Panc1 (cell line): Measurements from ENCODE around the gene AHDC1. TPM values are rescaled to one million over a fixed set of nuclear protein-coding genes. Genes with fewer than 3 reads are reported as not detected.

ENCODE experiments used
- ATAC-seq: fragments of 200-7000 bp; cut with Tn5 transposase; 2 replicates; pipeline ENCODE4 v1.9.1; 2020; ENCODE audit warnings: mild to moderate bottlenecking, moderate library complexity
- BruUV-seq: library from RNA; stranded (reverse); fragments of 400-500 nt; replicated peaks from 2 replicates; lab custom pipeline; 2021; lab: Mats Ljungman, UMichigan
- CTCF ChIA-PET: fragments of 300-600 bp; sonication (Branson Sonifier 250); formaldehyde crosslinking; loops from one replicate; lab custom pipeline; 2022; ENCODE audit warnings: antibody characterized with exemption; lab: Charles Lee
- POLR2A ChIA-PET: fragments of 300-600 bp; sonication (Branson Sonifier 250); formaldehyde crosslinking; loops from one replicate; lab custom pipeline; 2022; ENCODE audit warnings: antibody characterized with exemption; lab: Charles Lee
- DNase-seq: peaks from one replicate; pipeline ENCODE4 v3.0.0-alpha.2; 2010; ENCODE audit warnings: low read depth, low spot score
- H3K27ac ChIP-seq: 2 replicates; pipeline ENCODE4 v1.5.1; 2011; ENCODE audit warnings: mild to moderate bottlenecking, low read length, inconsistent platforms
- H3K27me3 ChIP-seq: fragments of 200-500 bp; sonication (Bioruptor generic); 2 replicates; pipeline ENCODE4 v1.6.0; 2014; ENCODE audit warnings: low read length, inconsistent platforms; ENCODE audit not compliant: control insufficient read depth, insufficient read depth
- H3K36me3 ChIP-seq: fragments of 200-500 bp; sonication (Bioruptor generic); 2 replicates; pipeline ENCODE4 v1.5.1; 2014; ENCODE audit warnings: inconsistent platforms, mild to moderate bottlenecking, low read length, moderate library complexity; ENCODE audit not compliant: control insufficient read depth, insufficient read depth
- H3K4me1 ChIP-seq: 2 replicates; pipeline ENCODE4 v1.5.1; 2011; ENCODE audit warnings: inconsistent platforms, mild to moderate bottlenecking, low read length, moderate library complexity; ENCODE audit not compliant: control insufficient read depth, insufficient read depth
- H3K4me3 ChIP-seq, 2 experiments: 2 replicates each; pipeline ENCODE4 v1.5.1; 2011 to 2012; ENCODE audit warnings: low read depth in 2 of 2, low read length in 2 of 2, mild to moderate bottlenecking in 2 of 2, inconsistent platforms in 1 of 2, moderate library complexity in 1 of 2
- H3K9me3 ChIP-seq: fragments of 200-500 bp; sonication (Bioruptor generic); 2 replicates; pipeline ENCODE4 v1.5.1; 2014; ENCODE audit warnings: low read depth, mild to moderate bottlenecking, inconsistent platforms, low read length, moderate library complexity; ENCODE audit not compliant: control insufficient read depth, insufficient read depth
- POLR2AphosphoS5 ChIP-seq: IDR thresholded peaks from 2 replicates; pipeline ENCODE4 v1.6.1; 2012; ENCODE audit warnings: mild to moderate bottlenecking, low read depth, low read length, moderate library complexity
- SIN3A ChIP-seq: IDR thresholded peaks from 2 replicates; pipeline ENCODE4 v1.6.1; 2012; ENCODE audit warnings: low read depth, mild to moderate bottlenecking, low read length, moderate library complexity, borderline replicate concordance; ENCODE audit not compliant: insufficient read depth
- TCF7L2 ChIP-seq: IDR thresholded peaks from 2 replicates; pipeline ENCODE4 v1.6.1; 2011; ENCODE audit warnings: mild to moderate bottlenecking, low read depth, low read length, inconsistent platforms
- in situ Hi-C: cut with HindIII; loops from 2 replicates; pipeline ENCODE4 v1.10.0; 2016; ENCODE audit warnings: low sequenced_read_pairs, low pct_unique_long_range_greater_than_20kb
- intact Hi-C: fragments of 100-400 bp; cut with micrococcal nuclease; formaldehyde crosslinking; loops from one replicate; pipeline ENCODE4 v1.10.0; 2022; ENCODE audit not compliant: unreplicated experiment
- total RNA-seq: library from RNA; stranded (reverse); gene quantifications from one replicate; pipeline ENCODE4 v1.2.1, GENCODE V29; 2021; ENCODE audit not compliant: unreplicated experiment
- TF ChIP-seq, protein P1 (sequence below), 2 experiments: IDR thresholded peaks; 2 replicates each; pipeline ENCODE4 v1.6.1; 2011 to 2012; ENCODE audit warnings: low read depth in 2 of 2, control low read depth in 1 of 2, low read length in 1 of 2, mild to moderate bottlenecking in 1 of 2, moderate library complexity in 1 of 2; ENCODE audit not compliant: insufficient read depth in 1 of 2
- TF ChIP-seq, protein P2 (sequence below): fragments of 450-650 bp; IDR thresholded peaks from 2 replicates; pipeline ENCODE4 v1.5.1; 2017; ENCODE audit warnings: mild to moderate bottlenecking

AHDC1 gene
- total RNA-seq, 1 experiment from 2014 or later: 47.1 TPM

DNA sequence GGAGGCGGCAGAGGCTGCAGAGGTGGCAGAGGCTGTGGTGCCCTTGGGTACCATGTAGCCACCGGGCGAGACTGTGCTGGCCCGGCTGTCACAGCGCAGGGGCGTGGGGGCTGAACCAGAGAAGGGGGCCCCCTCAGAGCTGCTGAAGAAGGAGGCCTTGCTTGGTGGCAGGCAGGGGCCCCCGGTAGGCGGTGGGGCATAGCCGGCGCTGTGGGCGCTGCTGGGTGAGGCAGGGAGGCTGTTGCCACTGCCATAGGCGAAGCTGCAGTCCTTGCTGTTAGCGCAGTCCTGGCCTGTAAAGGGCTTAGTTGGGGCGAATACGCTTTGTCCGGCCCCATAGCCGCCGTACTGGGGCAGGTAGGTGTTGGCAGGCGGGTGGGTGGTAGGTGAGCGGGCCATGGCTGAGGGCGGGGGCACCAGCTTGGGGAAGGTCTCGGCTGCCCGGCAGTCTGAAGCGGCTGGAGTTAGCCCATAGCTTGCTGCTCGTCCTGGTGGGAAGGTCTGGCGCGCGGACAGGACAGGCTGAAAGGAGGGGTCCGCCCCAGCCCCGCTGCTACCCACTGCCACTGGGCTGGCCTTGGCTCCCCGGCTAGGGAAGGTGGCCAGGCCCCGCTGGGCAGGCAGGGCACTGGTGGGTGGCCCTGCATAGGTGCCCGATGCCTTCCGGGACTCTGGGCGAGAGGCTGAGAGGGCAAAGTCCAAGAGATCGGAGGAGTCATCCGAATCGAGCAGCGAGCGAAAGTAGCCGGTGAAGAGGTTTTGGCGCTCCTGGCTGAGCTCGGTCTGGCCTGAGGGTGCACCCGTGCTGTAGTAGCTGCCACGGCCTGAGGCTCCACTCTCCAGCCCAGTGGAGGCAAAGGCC is 54.9 kb downstream of the AHDC1 start:
- H3K36me3 ChIP-seq: 0 out of 2 replicates have a peak, but pooled peaks cover 2% of the 10 kb centered on the region
- peaks cover 23% of the 10 kb centered on the region for H3K4me1 ChIP-seq
- DNase-seq: no peak
- no peak overlapping the region for H3K4me3 ChIP-seq
- BruUV-seq: no TSS peak
- H3K27ac ChIP-seq: no peak overlapping the region
- no peak; the same call in 1 of the 2 replicates for ATAC-seq
- intact Hi-C loops (no loop called here), in situ Hi-C loops (no loop called here)
- no peaks in the 10 kb centered on the region for H3K27me3 ChIP-seq
- CTCF ChIA-PET: interaction anchor here (0.7 to 0.8 kb wide), 2 partner anchors 8 to 23 kb away, joined by 3 read pairs; no protein-coding TSS in a partner anchor
- TF ChIP-seq TCF7L2: no peak
- TF ChIP-seq, protein P1, sequence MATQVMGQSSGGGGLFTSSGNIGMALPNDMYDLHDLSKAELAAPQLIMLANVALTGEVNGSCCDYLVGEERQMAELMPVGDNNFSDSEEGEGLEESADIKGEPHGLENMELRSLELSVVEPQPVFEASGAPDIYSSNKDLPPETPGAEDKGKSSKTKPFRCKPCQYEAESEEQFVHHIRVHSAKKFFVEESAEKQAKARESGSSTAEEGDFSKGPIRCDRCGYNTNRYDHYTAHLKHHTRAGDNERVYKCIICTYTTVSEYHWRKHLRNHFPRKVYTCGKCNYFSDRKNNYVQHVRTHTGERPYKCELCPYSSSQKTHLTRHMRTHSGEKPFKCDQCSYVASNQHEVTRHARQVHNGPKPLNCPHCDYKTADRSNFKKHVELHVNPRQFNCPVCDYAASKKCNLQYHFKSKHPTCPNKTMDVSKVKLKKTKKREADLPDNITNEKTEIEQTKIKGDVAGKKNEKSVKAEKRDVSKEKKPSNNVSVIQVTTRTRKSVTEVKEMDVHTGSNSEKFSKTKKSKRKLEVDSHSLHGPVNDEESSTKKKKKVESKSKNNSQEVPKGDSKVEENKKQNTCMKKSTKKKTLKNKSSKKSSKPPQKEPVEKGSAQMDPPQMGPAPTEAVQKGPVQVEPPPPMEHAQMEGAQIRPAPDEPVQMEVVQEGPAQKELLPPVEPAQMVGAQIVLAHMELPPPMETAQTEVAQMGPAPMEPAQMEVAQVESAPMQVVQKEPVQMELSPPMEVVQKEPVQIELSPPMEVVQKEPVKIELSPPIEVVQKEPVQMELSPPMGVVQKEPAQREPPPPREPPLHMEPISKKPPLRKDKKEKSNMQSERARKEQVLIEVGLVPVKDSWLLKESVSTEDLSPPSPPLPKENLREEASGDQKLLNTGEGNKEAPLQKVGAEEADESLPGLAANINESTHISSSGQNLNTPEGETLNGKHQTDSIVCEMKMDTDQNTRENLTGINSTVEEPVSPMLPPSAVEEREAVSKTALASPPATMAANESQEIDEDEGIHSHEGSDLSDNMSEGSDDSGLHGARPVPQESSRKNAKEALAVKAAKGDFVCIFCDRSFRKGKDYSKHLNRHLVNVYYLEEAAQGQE (IDR thresholded peaks at IDR 0.05; ENCODE audit: insufficient read depth in 1 of 2, low read depth in 2 of 2, low read length in 1 of 2): no peak
- TF ChIP-seq, protein P2, sequence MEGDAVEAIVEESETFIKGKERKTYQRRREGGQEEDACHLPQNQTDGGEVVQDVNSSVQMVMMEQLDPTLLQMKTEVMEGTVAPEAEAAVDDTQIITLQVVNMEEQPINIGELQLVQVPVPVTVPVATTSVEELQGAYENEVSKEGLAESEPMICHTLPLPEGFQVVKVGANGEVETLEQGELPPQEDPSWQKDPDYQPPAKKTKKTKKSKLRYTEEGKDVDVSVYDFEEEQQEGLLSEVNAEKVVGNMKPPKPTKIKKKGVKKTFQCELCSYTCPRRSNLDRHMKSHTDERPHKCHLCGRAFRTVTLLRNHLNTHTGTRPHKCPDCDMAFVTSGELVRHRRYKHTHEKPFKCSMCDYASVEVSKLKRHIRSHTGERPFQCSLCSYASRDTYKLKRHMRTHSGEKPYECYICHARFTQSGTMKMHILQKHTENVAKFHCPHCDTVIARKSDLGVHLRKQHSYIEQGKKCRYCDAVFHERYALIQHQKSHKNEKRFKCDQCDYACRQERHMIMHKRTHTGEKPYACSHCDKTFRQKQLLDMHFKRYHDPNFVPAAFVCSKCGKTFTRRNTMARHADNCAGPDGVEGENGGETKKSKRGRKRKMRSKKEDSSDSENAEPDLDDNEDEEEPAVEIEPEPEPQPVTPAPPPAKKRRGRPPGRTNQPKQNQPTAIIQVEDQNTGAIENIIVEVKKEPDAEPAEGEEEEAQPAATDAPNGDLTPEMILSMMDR: no peak
- TF ChIP-seq SIN3A: no peak
- TF ChIP-seq POLR2AphosphoS5: no peak
- POLR2A ChIA-PET: no interaction called here
- H3K9me3 ChIP-seq: no peaks in the 10 kb centered on the region

DNA sequence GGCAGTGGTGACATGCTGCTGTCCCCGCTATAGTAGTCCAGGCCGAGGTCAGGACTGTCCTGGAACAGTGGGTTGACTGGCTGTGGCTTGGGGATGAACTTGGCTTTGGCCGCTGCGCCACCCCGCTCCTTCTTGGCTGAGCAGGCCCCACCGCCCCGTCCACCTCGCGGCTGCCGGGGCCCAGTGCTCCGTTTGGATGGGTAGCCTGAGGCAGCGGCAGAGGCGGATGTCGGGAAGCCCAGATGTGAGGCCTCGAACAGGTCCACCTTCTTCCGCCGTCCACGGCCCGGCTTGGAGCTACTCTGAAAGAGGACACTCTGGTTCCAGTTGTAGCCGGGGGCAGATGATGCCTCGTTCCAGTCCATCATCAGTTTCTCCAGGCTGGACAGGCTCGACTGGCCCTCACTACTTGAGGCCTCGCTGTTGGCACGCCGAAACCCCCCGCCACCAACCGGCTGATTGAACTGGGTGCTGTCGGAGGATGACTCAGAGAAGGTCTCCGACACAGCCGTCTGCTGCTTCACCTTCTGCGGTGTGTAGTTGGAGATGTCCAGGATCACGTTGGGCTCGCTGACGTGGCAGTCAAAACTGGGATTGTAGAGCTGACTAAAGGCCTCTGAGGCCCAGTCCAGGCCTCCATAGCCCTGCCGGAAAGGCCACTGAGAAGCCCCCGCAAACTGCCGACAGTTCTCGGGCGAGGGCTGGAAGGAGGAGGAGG is 55.6 kb downstream of the AHDC1 start:
- BruUV-seq: no TSS peak
- ATAC-seq: no peak
- in situ Hi-C loops: no loop called here
- no peak for TF ChIP-seq SIN3A
- no peak for TF ChIP-seq TCF7L2
- TF ChIP-seq POLR2AphosphoS5: no peak
- TF ChIP-seq, protein P1 (IDR thresholded peaks at IDR 0.05; ENCODE audit: insufficient read depth in 1 of 2, low read depth in 2 of 2, low read length in 1 of 2): no peak
- TF ChIP-seq, protein P2: no peak
- H3K27ac ChIP-seq: no peak overlapping the region
- no peaks in the 10 kb centered on the region for H3K9me3 ChIP-seq
- DNase-seq: no peak
- CTCF ChIA-PET: interaction anchor here (0.5 to 0.8 kb wide), 3 partner anchors 9 to 277 kb away, joined by 3 to 8 read pairs (median 3); no protein-coding TSS in a partner anchor
- 0 out of 2 replicates have a peak, but pooled peaks cover 2% of the 10 kb centered on the region for H3K36me3 ChIP-seq
- POLR2A ChIA-PET: no interaction called here
- peaks cover 30% of the 10 kb centered on the region for H3K4me1 ChIP-seq
- intact Hi-C loops: no loop called here
- no peak overlapping the region for H3K4me3 ChIP-seq
- no peaks in the 10 kb centered on the region for H3K27me3 ChIP-seq
